Mucosa of descending colon (tissue), 3 donors: ENCODE data around the gene CCL7. TPM values are rescaled to one million over a fixed set of nuclear protein-coding genes. Genes with fewer than 3 reads are reported as not detected.

Experiments used
- ATAC-seq: fragments of 200-7000 bp; cut with Tn5 transposase; one replicate; pipeline ENCODE4 v1.9.1; 2020; ENCODE audit warnings: mild to moderate bottlenecking, moderate library complexity
- DNase-seq, 3 donors: peaks; one replicate each; pipeline ENCODE4 v3.0.0-alpha.2; 2020
- H3K36me3 ChIP-seq: fragments of 200-600 bp; one replicate; pipeline ENCODE4 v1.8.0; 2021; ENCODE audit warnings: low read depth, mild to moderate bottlenecking
- H3K4me1 ChIP-seq: fragments of 200-600 bp; one replicate; pipeline ENCODE4 v1.8.0; 2021; ENCODE audit warnings: low read depth, mild to moderate bottlenecking
- H3K4me3 ChIP-seq: fragments of 200-600 bp; one replicate; pipeline ENCODE4 v1.8.0; 2021; ENCODE audit warnings: mild to moderate bottlenecking
- H3K9me3 ChIP-seq: fragments of 200-600 bp; one replicate; pipeline ENCODE4 v1.8.0; 2021; ENCODE audit warnings: mild to moderate bottlenecking
- CTCF ChIP-seq: fragments of 200-600 bp; IDR thresholded peaks from one replicate; pipeline ENCODE4 v1.8.0; 2022; ENCODE audit warnings: antibody characterized with exemption, mild to moderate bottlenecking
- intact Hi-C, 2 donors: fragments of 100-400 bp; cut with DNase I in 1 of 2; cut with micrococcal nuclease in 1 of 2; formaldehyde crosslinking; loops; one replicate each; pipeline versions ENCODE4 v1.11.0 to v1.11.1; 2022; cut with DNase I, micrococcal nuclease
- total RNA-seq, 3 donors: library from RNA; stranded (reverse); fragmentation: NEBNext Ultra II Directional in 2 of 3; extraction: Animal tissue kit (Norgen Biotek cat#: 25700) in 2 of 3; gene quantifications; one replicate each; pipeline versions ENCODE4 v1.2.1 to v1.2.4, GENCODE V29; 2021 to 2023
- donor health status: DM: no; HTN: no; CAD: no; lungs with moderate emphysema.
- donor health status: DM: no; HTN: no; CAD: no.
- donor health status: DM: no; HTN: yes; CAD: no.

The CCL7 gene
- total RNA-seq, 3 donors from 2014 or later, result not detected

- Histone ChIP-seq H3K36me3 (no peaks in the 10 kb centered on the region), H3K4me1 (no peaks in the 10 kb centered on the region), H3K9me3 (no peaks in the 10 kb centered on the region), H3K4me3 (no peak within 1 kb of the TSS)
- ATAC-seq (no peak), DNase-seq (no peak)
- intact Hi-C loops, result no loop called here
- TF ChIP-seq CTCF, result no peak
Observed at GRCh38 chr17:34285286-34285792, 15.3 kb downstream of the CCL7 start, which contains the start of gene CCL11. Gene CCL11 (plus strand): TSS chr17:34285742. CDS start chr17:34285809, 67 bp downstream.

- DNase-seq (no peak), ATAC-seq (no peak)
- Histone ChIP-seq H3K36me3 (no peaks in the 10 kb centered on the region), H3K4me1 (no peaks in the 10 kb centered on the region), H3K4me3 (no peak overlapping the region), H3K9me3 (no peaks in the 10 kb centered on the region)
- intact Hi-C loops, result no loop called here
- no peak for TF ChIP-seq CTCF
Observed at GRCh38 chr17:34287875-34288274, 17.9 kb downstream of the CCL7 start.

GRCh38 chr17:34290586-34290985, 20.6 kb downstream of the CCL7 start:
- DNase-seq (no peak), ATAC-seq (no peak)
- intact Hi-C loops, result no loop called here
- H3K4me3 ChIP-seq, result no peak overlapping the region
- H3K36me3 ChIP-seq, result no peaks in the 10 kb centered on the region
- TF ChIP-seq CTCF, result no peak
- H3K4me1 ChIP-seq, result no peaks in the 10 kb centered on the region
- no peaks in the 10 kb centered on the region for H3K9me3 ChIP-seq

GRCh38 chr17:34291721-34292348, 21.8 kb downstream of the CCL7 start:
- H3K36me3 ChIP-seq, result no peaks in the 10 kb centered on the region
- H3K4me3 ChIP-seq, result no peak overlapping the region
- H3K4me1 ChIP-seq, result no peaks in the 10 kb centered on the region
- DNase-seq, result no peak
- TF ChIP-seq CTCF, result no peak
- no peak for ATAC-seq
- H3K9me3 ChIP-seq, result no peaks in the 10 kb centered on the region
- intact Hi-C loops, result no loop called here

- DNase-seq (no peak), ATAC-seq (no peak)
- Histone ChIP-seq H3K9me3 (no peaks in the 10 kb centered on the region), H3K4me1 (no peaks in the 10 kb centered on the region), H3K36me3 (no peaks in the 10 kb centered on the region), H3K4me3 (no peak overlapping the region)
- TF ChIP-seq CTCF, result no peak
- intact Hi-C loops, result no loop called here
Observed at GRCh38 chr17:34299027-34299426, 29.0 kb downstream of the CCL7 start.
